HG02798 (cell line): ENCODE data around the gene TRABD.
"Not testable (repeated sequence)": the region's sequence is repeated elsewhere in the genome, so short reads cannot be mapped to it uniquely, and the experiment has no call there.

Experiments
- ATAC-seq: cut with Tn5 transposase; IDR thresholded peaks from one replicate; pipeline ENCODE4 v1.9.1; 2021; ENCODE audit warnings: mild to moderate bottlenecking; ENCODE audit not compliant: unreplicated experiment, poor library complexity

The TRABD gene

DNA sequence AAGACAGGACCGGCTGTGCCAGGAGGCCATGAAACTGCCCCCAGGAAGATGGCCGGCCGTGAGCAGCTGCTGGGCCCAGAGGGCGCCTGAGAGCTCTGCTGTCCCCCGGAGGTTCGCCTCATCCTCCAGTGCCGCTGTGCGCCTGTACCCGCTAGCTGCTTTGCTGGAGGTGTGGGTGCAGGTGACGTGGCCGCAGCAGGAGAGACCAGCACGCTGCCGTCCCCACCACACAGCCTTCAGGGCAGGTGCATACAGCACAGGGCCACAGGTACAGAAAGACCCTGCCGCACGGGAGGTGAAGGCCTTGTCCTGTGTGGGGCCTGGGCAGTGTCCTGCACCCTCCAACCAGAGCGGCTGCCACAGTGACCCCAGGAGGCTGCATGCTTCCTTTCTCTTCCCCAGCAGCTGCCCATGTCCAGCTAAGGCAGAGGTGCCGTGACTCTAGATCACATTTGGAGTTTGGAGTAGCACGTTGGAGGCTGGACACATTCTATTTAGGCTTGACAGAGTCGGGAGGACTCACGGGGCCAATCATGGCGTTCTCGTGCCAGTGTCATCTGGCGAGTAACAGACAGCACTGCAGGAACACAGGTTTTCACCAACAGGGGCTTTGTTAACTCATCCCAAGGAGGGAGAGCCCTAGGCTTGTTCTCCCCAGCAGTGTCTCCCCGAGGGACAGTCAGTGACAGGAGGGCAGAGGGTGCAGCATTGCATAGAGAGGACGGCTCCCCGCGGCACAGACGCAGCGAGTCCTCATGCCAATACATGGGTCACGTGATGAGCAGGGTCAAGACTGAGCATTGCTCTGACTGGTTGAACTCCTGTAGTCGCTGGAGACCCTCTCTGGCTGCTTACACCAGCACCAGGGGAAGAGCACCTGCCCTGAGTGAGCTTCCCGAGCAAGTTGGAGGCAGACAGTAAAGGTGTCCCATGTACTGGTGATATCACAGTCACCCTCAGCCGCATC is 33.9 kb upstream of the TRABD start:
- ATAC-seq, result no peak

DNA sequence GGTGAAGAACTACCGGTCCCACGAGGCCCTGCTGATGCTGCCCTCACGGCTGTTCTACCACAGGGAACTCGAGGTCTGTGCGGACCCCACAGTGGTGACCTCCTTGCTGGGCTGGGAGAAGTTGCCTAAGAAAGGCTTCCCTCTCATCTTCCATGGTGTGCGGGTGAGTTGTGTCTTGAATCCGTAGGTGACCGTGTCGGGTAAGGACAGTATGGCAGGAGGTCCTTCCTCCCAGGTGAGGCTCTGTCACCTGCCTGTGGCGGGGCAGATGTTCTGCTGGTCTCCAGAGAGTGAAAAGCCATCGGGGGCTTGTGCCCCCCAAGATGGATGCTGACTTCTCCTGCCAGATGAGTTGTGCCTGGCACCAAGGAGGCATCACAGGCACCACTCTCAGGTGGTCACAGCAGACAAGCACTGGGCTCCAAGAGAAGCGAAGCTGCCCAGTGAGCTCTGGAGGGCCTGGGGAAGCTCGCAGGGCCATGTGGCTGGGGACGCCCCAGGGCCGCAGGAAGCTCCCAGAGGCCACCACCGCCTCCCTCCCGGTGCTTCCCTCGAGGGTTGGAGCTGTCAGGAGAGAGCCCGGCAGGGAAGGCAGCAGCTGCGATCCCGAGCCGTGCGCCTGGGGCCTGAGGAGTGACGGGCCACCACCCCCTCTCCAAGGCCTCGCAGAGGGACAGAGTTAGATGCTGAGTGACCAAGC is 32.5 kb upstream of the TRABD start:
- no peak for ATAC-seq

DNA sequence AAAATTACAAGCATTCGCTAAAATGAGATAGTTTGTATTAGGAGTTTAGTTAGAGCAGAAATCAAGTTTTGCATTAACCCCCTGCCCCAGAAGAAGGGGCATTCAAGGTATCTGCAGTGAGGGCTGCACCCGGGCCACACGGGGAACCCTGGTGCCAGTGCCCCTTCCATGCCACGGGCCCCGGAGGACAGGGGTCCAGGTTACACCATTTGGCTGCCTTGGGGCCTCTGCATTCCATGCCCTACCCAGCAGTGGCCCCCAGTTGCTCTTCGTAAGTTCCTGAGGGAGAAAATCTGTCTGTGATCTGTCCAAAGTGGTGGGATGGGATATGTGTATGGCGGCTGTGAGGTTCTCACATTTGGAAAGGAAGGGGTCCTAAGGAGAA is 32.0 kb upstream of the TRABD start:
- ATAC-seq, result no peak

DNA sequence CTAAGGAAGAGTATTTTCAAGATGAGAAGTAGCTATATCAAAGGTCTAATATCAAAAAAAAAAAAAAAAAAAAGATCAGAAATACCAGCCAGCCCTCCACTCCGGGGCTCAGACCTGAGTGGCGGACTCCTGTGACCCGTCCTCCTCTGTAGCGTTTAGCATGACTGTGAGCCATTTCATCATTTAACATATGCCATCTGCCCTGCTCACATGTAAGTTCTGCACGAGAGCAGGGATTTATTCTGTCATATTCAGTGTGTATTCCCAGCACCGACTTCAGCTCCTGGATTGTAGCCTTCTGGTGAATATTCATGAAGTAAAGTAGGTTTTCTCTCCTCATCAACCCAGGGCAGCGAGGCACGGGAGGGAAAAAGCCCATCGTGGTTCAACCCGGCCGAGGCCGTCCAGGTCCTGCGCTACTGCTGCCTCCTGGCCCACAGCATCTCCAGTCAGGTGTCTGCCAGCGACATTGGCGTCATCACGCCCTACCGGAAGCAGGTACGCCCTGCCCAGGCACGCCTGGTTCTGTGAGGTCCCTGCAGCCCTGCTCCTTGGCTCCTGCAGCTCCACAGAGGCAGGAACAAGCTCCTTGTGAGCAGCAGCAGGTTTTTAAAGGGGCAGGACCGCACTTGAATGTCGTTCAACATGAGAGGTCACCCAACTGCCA is 27.9 kb upstream of the TRABD start:
- no peak for ATAC-seq

DNA sequence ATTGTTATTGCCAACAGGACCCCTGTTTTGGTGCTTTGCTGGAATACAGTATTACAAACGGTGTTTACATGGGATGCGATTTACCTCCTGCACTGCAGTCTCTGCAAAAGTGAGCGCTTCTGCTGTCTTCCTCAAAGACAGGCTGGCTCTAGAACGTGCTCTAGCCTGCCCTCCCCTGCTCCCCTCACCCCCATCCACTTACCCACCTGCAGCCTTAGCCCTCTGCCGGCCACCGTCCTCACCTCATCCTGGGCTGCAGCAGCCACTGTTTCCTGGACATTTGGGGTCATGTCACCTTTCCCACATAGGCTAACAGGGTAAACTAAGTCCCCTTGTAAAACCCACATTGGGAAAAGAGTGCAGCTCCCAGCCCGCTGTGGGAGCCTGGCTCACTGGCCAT is 24.8 kb upstream of the TRABD start:
- ATAC-seq, result no peak

GRCh38 chr22:50161508-50162390 is 24.0 kb upstream of the TRABD start:
- no peak for ATAC-seq

DNA sequence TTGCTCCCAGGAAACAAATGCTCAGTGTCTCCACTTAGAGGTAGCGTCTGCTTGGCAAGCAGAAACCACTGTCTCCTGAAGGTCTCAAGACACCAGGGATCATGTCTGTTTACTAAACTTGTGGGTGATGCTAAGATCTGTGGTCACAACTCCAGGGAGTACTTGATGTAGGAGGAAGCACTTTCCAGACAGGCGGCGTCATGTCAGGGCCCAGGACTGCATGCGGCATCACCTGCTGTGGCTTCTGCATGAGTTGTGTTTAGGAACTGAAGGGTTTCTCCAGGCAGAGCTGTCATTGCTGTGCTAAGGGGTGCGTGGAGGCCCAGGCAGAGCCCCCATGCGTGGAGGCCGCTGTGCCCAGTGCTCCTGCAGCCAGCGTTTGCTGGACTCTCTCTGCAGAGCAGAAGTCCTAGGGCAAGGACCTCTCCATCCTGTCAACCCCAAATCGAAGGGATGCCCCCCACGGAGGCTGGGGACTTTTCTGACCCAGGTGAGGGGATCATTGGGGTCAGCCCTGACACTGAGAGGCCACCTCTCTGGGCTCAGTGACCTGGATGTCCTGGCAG is 23.2 kb upstream of the TRABD start:
- ATAC-seq, result no peak

GRCh38 chr22:50165436-50166123 is 20.1 kb upstream of the TRABD start:
- no peak for ATAC-seq

- no peak for ATAC-seq
These were observed 17.8 kb upstream of the TRABD start for GRCh38 chr22:50167689-50168489.

DNA sequence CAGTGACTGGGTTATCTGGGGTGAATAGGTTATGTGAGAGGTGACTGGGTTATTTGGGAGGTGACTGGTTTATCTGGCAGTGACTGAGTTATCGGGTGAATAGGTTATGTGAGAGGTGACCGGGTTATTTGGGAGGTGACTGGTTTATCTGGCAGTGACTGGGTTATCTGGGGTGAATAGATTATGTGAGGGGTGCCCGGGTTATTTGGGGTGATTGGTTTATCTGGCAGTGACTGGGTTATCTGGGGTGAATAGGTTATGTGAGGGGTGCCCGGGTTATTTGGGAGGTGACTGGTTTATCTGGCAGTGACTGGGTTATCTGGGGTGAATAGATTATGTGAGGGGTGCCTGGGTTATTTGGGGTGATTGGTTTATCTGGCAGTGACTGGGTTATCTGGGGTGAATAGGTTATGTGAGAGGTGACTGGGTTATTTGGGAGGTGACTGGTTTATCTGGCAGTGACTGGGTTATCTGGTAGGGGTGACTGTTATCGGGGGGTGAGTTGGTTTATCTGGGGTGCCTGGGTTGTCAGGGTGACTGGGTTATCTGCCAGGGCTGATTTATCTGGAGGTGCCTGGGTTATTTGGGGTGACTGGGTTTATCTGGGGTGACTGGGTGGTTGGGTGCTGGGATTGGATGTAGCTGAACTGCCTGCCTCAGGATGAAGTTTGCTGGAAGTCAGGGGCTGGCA is 17.1 kb upstream of the TRABD start:
- ATAC-seq, result not testable (repeated sequence)

DNA sequence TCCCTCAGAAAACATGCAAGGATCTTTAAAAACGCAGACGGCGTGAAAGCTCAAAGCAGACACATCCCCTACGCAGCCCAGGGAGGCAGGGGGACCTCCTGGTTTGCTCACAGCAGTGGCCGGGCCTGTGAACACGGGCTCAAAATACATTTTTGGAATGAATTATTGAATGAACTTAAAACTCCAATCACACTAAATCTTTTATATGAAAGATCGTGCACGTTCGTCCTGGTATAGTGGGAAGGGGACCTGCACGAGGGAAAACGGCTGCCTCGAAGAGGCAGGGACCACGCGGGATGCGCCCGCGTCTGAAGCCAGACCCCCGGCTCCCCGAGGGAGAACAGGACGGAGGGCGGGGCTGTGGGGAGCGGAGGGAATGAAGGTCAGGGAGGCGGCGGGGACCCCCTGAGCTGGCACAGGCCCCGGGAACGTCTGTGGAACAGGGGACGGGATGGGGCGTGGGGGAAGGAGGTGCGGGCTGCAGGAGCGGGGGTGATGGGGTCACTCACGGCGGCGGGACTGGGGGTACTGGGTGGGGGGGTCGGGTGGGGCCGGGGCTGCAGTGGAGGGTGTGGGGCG is 16.4 kb upstream of the TRABD start:
- no peak for ATAC-seq

DNA sequence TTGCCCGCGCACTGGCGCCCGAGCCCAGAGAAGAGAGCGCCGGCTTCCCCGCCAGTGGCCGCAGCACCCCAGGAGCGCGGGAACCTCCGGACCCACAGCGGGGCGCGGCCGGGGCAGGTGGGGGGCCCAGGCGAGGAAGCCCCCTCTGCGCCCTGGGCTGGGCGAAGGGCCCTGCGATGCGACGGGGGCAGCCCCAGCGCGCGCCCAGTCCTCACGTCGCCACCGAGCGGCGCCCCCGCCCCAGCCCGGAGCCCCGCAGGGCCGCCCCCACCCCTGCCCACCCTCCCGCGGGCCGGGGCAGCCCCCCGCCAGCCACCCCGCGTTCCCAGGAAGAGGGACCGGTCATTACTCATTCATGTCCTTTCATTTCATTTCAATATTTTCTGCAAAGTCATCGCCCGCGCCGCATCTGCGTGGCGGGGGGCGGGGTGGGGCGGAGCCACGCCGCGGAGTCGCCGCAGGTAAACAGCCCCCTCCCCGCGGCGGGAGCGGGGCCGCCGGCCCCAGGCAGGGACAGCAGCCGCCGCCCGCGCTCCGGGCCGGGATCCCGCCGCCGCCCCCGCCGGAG is 15.9 kb upstream of the TRABD start:
- ATAC-seq, result no peak

- ATAC-seq, result no peak
These were observed 15.0 kb upstream of the TRABD start, which contains the start of gene PANX2 for GRCh38 chr22:50170453-50171318. PANX2 (plus strand) TSS chr22:50170731; CDS start chr22:50170731, 0 bp downstream.

GRCh38 chr22:50171319-50171964 is 14.3 kb upstream of the TRABD start:
- no peak for ATAC-seq

DNA sequence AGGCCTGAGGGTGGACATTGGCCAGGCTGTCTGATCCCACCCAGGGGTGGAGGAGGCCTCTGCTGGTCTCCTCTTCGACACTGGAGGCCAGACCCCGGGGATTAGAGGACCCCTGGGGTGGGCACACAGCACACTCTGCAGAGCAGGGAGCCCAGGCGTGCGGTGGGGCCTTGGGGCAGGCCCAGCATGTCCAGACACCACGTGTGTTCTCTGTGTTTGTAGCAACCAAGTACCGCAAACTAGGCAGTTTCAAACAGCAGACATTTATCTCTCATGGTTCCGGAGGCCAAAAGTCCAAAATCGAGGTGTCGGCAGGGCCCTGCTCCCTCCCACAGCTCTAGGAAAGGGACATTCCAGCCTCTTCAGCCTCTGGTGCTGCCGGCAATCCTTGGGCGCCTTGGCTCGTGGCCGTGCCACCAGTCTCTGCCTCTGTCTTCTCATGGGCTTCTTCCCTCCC is 13.7 kb upstream of the TRABD start:
- ATAC-seq, result no peak
